Suprapubic skin (tissue), 4 donors: ENCODE data around the gene C1QL1.

Experiments
- CTCF ChIP-seq, 2 donors: fragments of 200-600 bp in 1 of 2; fragments of 450-650 bp in 1 of 2; sonication (generic) in 1 of 2; IDR thresholded peaks; one replicate each; pipeline ENCODE4 v1.5.1; 2016 to 2019; ENCODE audit warnings: antibody characterized with exemption in 2 of 2, mild to moderate bottlenecking in 1 of 2, moderate library complexity in 1 of 2
- EP300 ChIP-seq: sonication (generic); formaldehyde crosslinking; IDR thresholded peaks from one replicate; pipeline ENCODE4 v1.6.1; 2017; ENCODE audit warnings: antibody characterized with exemption
- POLR2A ChIP-seq, 2 donors: fragments of 450-650 bp; IDR thresholded peaks; one replicate each; pipeline ENCODE4 v1.6.1; 2017; ENCODE audit warnings: antibody characterized with exemption in 2 of 2, mild to moderate bottlenecking in 2 of 2, moderate library complexity in 2 of 2
- POLR2AphosphoS5 ChIP-seq, 3 donors: sonication (generic); formaldehyde crosslinking; IDR thresholded peaks; one replicate each; pipeline ENCODE4 v1.6.1; 2017; ENCODE audit warnings: antibody characterized with exemption in 3 of 3

GRCh38 chr17:45003877-45004276 lies 35.8 kb upstream of the C1QL1 start:
- no peak for TF ChIP-seq CTCF (IDR thresholded peaks at IDR 0.05)
- no peak for TF ChIP-seq POLR2A (IDR thresholded peaks at IDR 0.05)
- no peak for TF ChIP-seq POLR2AphosphoS5 (IDR thresholded peaks at IDR 0.05)
- no peak for TF ChIP-seq EP300
